ENCODE measurements around the gene ANTXR1.

ANTXR1 gene

GRCh38 chr2:69186614-69187013 is 173.6 kb downstream of the ANTXR1 start:
- DNase-seq (ENCODE audit: low spot score in 2 of 2) (no peak), ATAC-seq (ENCODE audit: low read depth) (no peak)
- no peaks in the 10 kb centered on the region for H3K36me3 Mint-ChIP-seq
- peaks cover 17% of the 10 kb centered on the region for H3K27me3 Mint-ChIP-seq
- no peaks in the 10 kb centered on the region for H3K9me3 Mint-ChIP-seq
- no peaks in the 10 kb centered on the region for H3K4me1 Mint-ChIP-seq
- no peak overlapping the region for H3K27ac Mint-ChIP-seq
- H3K4me3 Mint-ChIP-seq, result no peak overlapping the region

GRCh38 chr2:69188182-69188900 is 175.4 kb downstream of the ANTXR1 start:
- H3K27me3 Mint-ChIP-seq, result peaks cover 21% of the 10 kb centered on the region

GRCh38 chr2:69190743-69191404 is 177.9 kb downstream of the ANTXR1 start:
- ATAC-seq (ENCODE audit: low read depth), result no peak
- Mint-ChIP-seq H3K4me1 (no peaks in the 10 kb centered on the region), H3K4me3 (no peak overlapping the region), H3K27ac (no peak overlapping the region), H3K36me3 (no peaks in the 10 kb centered on the region), H3K9me3 (no peaks in the 10 kb centered on the region), H3K27me3 (peaks cover 18% of the 10 kb centered on the region)
- DNase-seq (ENCODE audit: low spot score in 2 of 2), result no peak

More at GRCh38 chr2:69188182-69188900, 175.4 kb downstream of the ANTXR1 start:
- ATAC-seq (ENCODE audit: low read depth), result no peak
- no peak for DNase-seq (ENCODE audit: low spot score in 2 of 2)
- no peak overlapping the region for H3K27ac Mint-ChIP-seq
- H3K9me3 Mint-ChIP-seq, result no peaks in the 10 kb centered on the region
- H3K4me3 Mint-ChIP-seq, result no peak overlapping the region
- H3K4me1 Mint-ChIP-seq, result no peaks in the 10 kb centered on the region
- no peaks in the 10 kb centered on the region for H3K36me3 Mint-ChIP-seq

GRCh38 chr2:69191634-69192033 is 178.7 kb downstream of the ANTXR1 start:
- Mint-ChIP-seq H3K9me3 (no peaks in the 10 kb centered on the region), H3K27me3 (peaks cover 17% of the 10 kb centered on the region), H3K36me3 (no peaks in the 10 kb centered on the region), H3K4me1 (no peaks in the 10 kb centered on the region), H3K4me3 (no peak overlapping the region), H3K27ac (no peak overlapping the region)
- DNase-seq (ENCODE audit: low spot score in 2 of 2), result no peak
- no peak for ATAC-seq (ENCODE audit: low read depth)

DNA sequence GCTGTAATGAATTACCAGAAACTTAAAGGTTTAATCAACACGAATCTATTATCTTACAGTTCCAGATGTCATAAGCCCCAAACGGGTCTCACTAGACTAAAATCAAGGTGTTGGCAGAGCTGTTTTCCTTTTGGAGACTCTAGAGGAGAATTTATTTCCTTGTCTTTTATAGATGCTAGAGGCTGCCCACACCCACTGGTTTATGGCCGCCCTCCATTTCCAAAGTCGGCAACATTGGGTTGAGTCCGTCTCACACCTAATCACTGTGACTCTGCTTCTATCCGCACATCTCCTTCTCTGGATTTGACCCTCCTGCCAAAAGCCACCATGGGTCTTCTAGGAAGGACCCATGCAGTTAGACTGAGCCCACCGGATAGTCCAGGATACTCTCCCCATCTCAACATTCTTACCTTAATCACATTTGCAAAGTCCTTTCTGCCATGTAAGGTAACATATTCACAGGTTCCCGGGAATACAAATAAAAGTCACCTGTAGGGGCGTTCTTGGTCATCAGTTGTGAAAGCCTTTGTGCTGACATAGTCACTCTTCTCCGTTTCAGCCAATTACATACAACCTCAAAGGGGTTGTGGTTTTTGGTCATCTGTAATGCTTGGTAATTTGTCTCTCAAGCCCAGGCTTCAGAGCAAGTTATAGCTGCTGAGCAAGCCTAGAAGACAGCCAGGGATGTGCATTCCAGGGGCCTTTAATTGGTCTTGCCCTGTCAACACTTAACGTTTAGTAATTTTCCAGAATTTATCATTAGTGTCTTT is 179.4 kb downstream of the ANTXR1 start:
- no peak overlapping the region for H3K4me3 Mint-ChIP-seq
- H3K9me3 Mint-ChIP-seq, result no peaks in the 10 kb centered on the region
- no peak overlapping the region for H3K27ac Mint-ChIP-seq
- no peaks in the 10 kb centered on the region for H3K36me3 Mint-ChIP-seq
- peaks cover 16% of the 10 kb centered on the region for H3K27me3 Mint-ChIP-seq
- ATAC-seq (ENCODE audit: low read depth), result no peak
- H3K4me1 Mint-ChIP-seq, result no peaks in the 10 kb centered on the region
- DNase-seq (ENCODE audit: low spot score in 2 of 2), result no peak

DNA sequence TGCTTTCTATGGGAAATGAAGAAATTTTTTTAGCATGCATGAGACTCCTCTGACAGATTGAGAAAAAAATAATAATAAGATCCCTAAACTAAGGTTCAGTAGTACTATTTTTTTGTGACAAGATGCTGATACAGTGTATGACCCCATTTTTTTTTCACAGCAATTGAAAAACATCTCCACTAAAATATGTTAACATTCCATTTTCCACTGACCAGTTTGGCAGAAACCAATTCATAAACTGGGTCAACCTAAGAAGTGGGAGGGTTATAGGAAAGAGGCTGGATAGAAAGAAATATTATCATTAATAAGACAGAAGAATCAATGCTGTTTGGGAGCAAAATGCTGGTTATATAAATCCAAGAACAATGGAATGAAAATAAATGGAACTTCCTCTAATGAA is 182.7 kb downstream of the ANTXR1 start:
- no peak for ATAC-seq (ENCODE audit: low read depth)
- Mint-ChIP-seq H3K27me3 (peaks cover 5% of the 10 kb centered on the region), H3K36me3 (no peaks in the 10 kb centered on the region), H3K4me3 (no peak overlapping the region), H3K4me1 (no peaks in the 10 kb centered on the region), H3K27ac (no peak overlapping the region), H3K9me3 (no peaks in the 10 kb centered on the region)
- DNase-seq (ENCODE audit: low spot score in 2 of 2), result no peak

GRCh38 chr2:69196327-69197117 is 183.5 kb downstream of the ANTXR1 start:
- DNase-seq (ENCODE audit: low spot score in 2 of 2) (no peak), ATAC-seq (ENCODE audit: low read depth) (no peak)
- H3K27me3 Mint-ChIP-seq, result peaks cover 5% of the 10 kb centered on the region
- H3K9me3 Mint-ChIP-seq, result no peaks in the 10 kb centered on the region
- no peaks in the 10 kb centered on the region for H3K4me1 Mint-ChIP-seq
- H3K4me3 Mint-ChIP-seq, result no peak overlapping the region
- no peaks in the 10 kb centered on the region for H3K36me3 Mint-ChIP-seq
- no peak overlapping the region for H3K27ac Mint-ChIP-seq

DNA sequence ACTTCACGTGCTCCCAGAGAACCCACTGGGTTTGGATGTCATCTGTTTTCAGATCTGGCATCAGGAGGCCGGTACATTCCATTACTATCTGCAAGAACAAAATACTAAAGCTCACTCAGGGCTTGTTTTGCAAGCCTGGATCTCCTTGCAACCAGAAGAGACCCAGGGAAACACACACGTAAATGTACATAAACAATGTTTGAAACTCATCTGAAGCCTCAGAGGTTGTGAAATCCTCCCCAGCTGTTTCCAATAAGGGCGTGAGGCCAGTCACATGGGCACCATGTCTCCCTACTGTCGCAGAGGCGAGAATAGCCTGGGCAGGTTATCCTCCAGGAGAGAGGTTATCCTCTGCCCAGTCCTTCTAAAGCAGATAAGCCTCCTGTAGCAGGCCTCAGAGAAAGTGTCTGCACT is 187.1 kb downstream of the ANTXR1 start:
- no peak for DNase-seq (ENCODE audit: low spot score in 2 of 2)
- no peak overlapping the region for H3K4me3 Mint-ChIP-seq
- H3K9me3 Mint-ChIP-seq, result no peaks in the 10 kb centered on the region
- H3K27ac Mint-ChIP-seq, result no peak overlapping the region
- peaks cover 7% of the 10 kb centered on the region for H3K27me3 Mint-ChIP-seq
- no peak for ATAC-seq (ENCODE audit: low read depth)
- peaks cover 3% of the 10 kb centered on the region for H3K4me1 Mint-ChIP-seq
- no peaks in the 10 kb centered on the region for H3K36me3 Mint-ChIP-seq

GRCh38 chr2:69201259-69201658 is 188.3 kb downstream of the ANTXR1 start:
- no peaks in the 10 kb centered on the region for H3K9me3 Mint-ChIP-seq
- H3K4me1 Mint-ChIP-seq, result peaks cover 3% of the 10 kb centered on the region
- H3K4me3 Mint-ChIP-seq, result no peak overlapping the region
- H3K36me3 Mint-ChIP-seq, result no peaks in the 10 kb centered on the region
- no peak for DNase-seq (ENCODE audit: low spot score in 2 of 2)
- no peak overlapping the region for H3K27ac Mint-ChIP-seq
- ATAC-seq (ENCODE audit: low read depth), result no peak
- H3K27me3 Mint-ChIP-seq, result peaks cover 7% of the 10 kb centered on the region

DNA sequence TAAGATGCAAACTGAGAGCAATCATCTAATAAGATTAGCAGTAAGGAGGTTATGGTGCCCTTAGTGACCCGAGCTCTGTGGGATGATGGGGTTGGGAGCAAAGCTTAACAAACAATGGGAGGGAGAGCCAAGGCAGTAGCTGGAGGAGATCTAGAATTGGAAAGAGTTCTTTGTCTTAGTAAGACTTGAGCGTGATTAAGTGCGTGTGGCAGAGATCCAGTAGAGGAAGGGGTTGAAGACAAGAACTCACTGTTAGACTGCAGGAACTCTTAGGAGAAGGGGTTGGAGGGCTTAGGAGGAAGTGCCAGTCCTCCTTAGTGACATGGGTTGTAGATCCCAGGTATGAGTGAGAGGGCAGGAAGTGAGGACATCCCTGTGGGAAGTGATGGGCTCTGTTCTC is 189.3 kb downstream of the ANTXR1 start:
- H3K9me3 Mint-ChIP-seq, result peaks cover 1% of the 10 kb centered on the region
- H3K27ac Mint-ChIP-seq, result no peak overlapping the region
- H3K4me3 Mint-ChIP-seq, result no peak overlapping the region
- ATAC-seq (ENCODE audit: low read depth) (no peak), DNase-seq (ENCODE audit: low spot score in 2 of 2) (no peak)
- H3K27me3 Mint-ChIP-seq, result peaks cover 10% of the 10 kb centered on the region
- H3K4me1 Mint-ChIP-seq, result peaks cover 3% of the 10 kb centered on the region
- no peaks in the 10 kb centered on the region for H3K36me3 Mint-ChIP-seq

DNA sequence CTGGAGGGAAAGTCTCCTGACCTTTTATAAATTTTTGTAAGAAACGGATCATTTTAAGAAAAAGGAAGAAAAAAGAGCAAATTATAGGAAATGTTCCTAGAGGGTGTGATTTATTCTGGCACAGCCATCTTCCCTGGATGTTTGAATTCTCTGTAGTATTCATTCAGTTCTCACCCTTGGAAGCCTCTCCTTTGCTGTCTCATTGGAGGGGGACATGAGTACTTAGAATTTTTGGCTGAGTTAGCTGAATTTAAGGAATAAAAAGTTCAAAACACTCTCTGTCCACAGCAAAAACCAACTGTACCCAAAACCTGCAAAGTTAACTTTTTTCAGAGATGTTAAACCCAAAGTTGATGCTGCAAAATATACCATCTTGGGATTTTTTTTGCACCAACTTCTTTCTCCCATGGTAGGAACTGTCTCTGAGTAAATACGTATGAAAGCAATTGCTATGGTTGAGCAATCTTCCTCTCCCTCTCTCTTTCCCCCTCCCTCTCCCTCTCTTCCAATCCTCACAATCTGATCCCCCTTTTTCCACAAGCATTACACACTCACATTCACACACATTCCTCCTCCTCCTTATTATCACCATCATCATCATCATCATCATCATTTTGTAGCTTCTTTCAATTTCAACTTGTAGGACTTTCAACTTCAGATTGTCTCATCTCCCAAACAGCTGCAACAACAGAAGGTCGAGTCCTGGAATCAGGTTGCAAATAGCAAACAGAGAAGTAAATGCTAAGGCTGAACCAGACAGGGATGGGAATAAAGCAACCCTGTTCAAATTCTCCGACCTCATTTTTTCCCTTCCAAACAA is 190.4 kb downstream of the ANTXR1 start:
- peaks cover 12% of the 10 kb centered on the region for H3K27me3 Mint-ChIP-seq

DNA sequence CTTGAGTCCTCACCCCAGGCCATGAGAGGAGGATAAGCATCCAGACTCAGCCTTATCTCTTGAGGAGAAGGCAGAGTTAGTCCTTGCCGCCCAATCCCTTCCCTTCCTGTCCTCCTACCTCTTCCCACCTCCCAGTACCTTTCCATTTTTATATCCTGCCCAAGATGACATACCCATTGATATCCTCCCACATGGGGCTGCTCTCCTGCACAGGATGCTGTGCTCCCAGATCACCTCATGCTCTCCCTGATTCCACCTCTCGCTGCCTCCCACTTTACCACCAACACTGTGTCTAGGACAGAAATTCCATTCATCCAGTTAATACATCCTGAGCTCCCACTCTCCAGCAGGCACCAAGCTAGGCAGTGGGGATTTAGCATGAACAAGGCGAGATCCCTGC is 191.7 kb downstream of the ANTXR1 start:
- Mint-ChIP-seq H3K9me3 (peaks cover 4% of the 10 kb centered on the region), H3K36me3 (no peaks in the 10 kb centered on the region), H3K27ac (no peak overlapping the region), H3K4me1 (peaks cover 3% of the 10 kb centered on the region), H3K4me3 (no peak overlapping the region), H3K27me3 (peaks cover 12% of the 10 kb centered on the region)
- ATAC-seq (ENCODE audit: low read depth), result no peak
- no peak for DNase-seq (ENCODE audit: low spot score in 2 of 2)

More for the DNA sequence above, 190.4 kb downstream of the ANTXR1 start:
- H3K9me3 Mint-ChIP-seq, result peaks cover 4% of the 10 kb centered on the region
- H3K36me3 Mint-ChIP-seq, result no peaks in the 10 kb centered on the region
- H3K27ac Mint-ChIP-seq, result no peak overlapping the region
- no peak overlapping the region for H3K4me3 Mint-ChIP-seq
- no peak for ATAC-seq (ENCODE audit: low read depth)
- peaks cover 3% of the 10 kb centered on the region for H3K4me1 Mint-ChIP-seq
- DNase-seq (ENCODE audit: low spot score in 2 of 2), result no peak

DNA sequence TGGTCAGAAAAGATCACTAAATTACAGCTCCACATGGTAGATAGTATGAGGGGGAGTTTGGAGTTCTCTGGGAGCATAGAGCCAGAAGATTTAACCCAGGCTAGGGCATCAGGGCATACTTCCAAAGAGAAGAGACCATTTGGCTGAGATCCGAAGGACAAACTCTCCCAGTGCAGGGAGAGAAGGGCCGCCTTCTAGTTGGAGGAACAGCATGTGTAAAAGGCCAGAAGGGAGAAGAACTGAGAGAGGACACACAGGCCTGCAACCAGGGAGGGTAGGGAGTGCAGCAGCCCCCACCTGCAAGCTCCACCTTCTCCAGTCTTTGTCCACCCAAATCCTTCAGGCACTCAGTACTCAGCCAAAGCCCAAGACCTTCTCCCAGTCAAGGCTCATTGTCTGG is 192.1 kb downstream of the ANTXR1 start:
- ATAC-seq (ENCODE audit: low read depth), result no peak
- peaks cover 3% of the 10 kb centered on the region for H3K4me1 Mint-ChIP-seq
- peaks cover 12% of the 10 kb centered on the region for H3K27me3 Mint-ChIP-seq
- no peak for DNase-seq (ENCODE audit: low spot score in 2 of 2)
- H3K9me3 Mint-ChIP-seq, result peaks cover 4% of the 10 kb centered on the region
- H3K36me3 Mint-ChIP-seq, result no peaks in the 10 kb centered on the region
- no peak overlapping the region for H3K4me3 Mint-ChIP-seq
- no peak overlapping the region for H3K27ac Mint-ChIP-seq
